Measurements from ENCODE around the gene TNIK. TPM values are rescaled to one million over a fixed set of nuclear protein-coding genes. Genes with fewer than 3 reads are reported as not detected.
A peak's percentile ranks its signal among the peaks of the same experiment; 100 is the strongest.

Gene TNIK
- total and polyA plus RNA-seq, 2 of the 13 experiments (the other 11 are each of a cell fraction or from before 2014, with no cell fraction given), result 0.15 to 0.22 TPM

DNA sequence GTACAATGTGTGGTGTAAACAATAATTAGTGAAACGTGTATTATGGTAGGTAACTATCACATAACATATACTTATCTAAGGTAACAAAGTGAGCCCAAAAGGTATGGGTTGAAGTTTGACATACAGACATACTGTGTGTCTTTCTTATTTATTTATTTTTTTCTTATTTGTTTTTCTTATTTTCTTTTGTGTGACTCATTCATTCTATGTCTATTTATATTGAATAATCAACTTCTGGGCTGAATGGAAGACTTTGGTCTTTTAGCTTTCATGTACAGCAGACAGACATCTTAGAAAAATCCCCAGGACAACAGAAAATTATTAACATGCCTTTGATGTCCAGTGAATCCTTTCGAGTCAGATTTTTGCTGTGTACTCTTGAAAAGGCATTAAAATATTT is 233.4 kb downstream of the TNIK start (continued):
- TF ChIP-seq SMARCC2 (IDR thresholded peaks at IDR 0.05) (peak; percentile 25; the same call in 1 of the 2 replicates), ZKSCAN1 (IDR thresholded peaks at IDR 0.05; ENCODE audit: low read length) (peak; percentile 95), ETS1 (CRISPR knock-in tag; IDR thresholded peaks at IDR 0.05) (no peak), FOXJ3 (CRISPR knock-in tag; IDR thresholded peaks at IDR 0.05; ENCODE audit: borderline replicate concordance) (no peak), ZNF850 (CRISPR knock-in tag; conservative IDR thresholded peaks at IDR 0.05) (no peak), ZNF180 (CRISPR knock-in tag; IDR thresholded peaks at IDR 0.05; ENCODE audit: borderline replicate concordance, low read depth) (no peak), TCF7 (IDR thresholded peaks at IDR 0.05; ENCODE audit: low read depth) (peak; percentile 88), E2F1 (CRISPR knock-in tag; IDR thresholded peaks at IDR 0.05) (no peak), DPF2 (CRISPR knock-in tag; IDR thresholded peaks at IDR 0.05; ENCODE audit: borderline replicate concordance, low read depth) (peak; percentile 13; the same call in 1 of the 2 replicates), MEIS2 (CRISPR knock-in tag; IDR thresholded peaks at IDR 0.05) (no peak), NFYC (CRISPR knock-in tag; IDR thresholded peaks at IDR 0.05) (no peak), FOXP1 (IDR thresholded peaks at IDR 0.05) (peak; percentile 31; the same call in 1 of the 2 replicates), FOXP1 (CRISPR knock-in tag; IDR thresholded peaks at IDR 0.05) (peak; percentile 49), ZNF460 (CRISPR knock-in tag; IDR thresholded peaks at IDR 0.05; ENCODE audit: borderline replicate concordance) (no peak), ZKSCAN5 (CRISPR knock-in tag; IDR thresholded peaks at IDR 0.05) (no peak), ATF7 (IDR thresholded peaks at IDR 0.05) (no peak), ATF7 (CRISPR knock-in tag; IDR thresholded peaks at IDR 0.05) (no peak), SETDB1 (CRISPR knock-in tag; IDR thresholded peaks at IDR 0.05; ENCODE audit: borderline replicate concordance) (no peak), ISL2 (CRISPR knock-in tag; IDR thresholded peaks at IDR 0.05) (peak; percentile 23; the same call in 1 of the 2 replicates)
- TF ChIP-seq, protein P1, sequence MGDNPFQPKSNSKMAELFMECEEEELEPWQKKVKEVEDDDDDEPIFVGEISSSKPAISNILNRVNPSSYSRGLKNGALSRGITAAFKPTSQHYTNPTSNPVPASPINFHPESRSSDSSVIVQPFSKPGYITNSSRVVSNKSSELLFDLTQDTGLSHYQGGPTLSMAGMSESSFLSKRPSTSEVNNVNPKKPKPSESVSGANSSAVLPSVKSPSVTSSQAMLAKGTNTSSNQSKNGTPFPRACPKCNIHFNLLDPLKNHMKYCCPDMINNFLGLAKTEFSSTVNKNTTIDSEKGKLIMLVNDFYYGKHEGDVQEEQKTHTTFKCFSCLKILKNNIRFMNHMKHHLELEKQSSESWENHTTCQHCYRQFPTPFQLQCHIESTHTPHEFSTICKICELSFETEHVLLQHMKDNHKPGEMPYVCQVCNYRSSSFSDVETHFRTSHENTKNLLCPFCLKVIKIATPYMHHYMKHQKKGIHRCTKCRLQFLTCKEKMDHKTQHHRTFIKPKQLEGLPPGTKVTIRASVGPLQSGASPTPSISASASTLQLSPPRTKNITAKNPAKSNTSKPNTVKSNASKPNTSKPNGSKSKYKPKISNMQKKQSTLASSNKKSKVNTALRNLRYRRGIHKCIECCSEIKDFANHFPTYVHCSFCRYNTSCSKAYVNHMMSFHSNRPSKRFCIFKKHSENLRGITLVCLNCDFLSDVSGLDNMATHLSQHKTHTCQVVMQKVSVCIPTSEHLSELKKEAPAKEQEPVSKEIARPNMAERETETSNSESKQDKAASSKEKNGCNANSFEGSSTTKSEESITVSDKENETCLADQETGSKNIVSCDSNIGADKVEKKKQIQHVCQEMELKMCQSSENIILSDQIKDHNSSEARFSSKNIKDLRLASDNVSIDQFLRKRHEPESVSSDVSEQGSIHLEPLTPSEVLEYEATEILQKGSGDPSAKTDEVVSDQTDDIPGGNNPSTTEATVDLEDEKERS (CRISPR knock-in tag; IDR thresholded peaks at IDR 0.05), result no peak
- TF ChIP-seq, protein P2, sequence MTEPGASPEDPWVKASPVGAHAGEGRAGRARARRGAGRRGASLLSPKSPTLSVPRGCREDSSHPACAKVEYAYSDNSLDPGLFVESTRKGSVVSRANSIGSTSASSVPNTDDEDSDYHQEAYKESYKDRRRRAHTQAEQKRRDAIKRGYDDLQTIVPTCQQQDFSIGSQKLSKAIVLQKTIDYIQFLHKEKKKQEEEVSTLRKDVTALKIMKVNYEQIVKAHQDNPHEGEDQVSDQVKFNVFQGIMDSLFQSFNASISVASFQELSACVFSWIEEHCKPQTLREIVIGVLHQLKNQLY (CRISPR knock-in tag; IDR thresholded peaks at IDR 0.05), result no peak
- TF ChIP-seq, protein P3, sequence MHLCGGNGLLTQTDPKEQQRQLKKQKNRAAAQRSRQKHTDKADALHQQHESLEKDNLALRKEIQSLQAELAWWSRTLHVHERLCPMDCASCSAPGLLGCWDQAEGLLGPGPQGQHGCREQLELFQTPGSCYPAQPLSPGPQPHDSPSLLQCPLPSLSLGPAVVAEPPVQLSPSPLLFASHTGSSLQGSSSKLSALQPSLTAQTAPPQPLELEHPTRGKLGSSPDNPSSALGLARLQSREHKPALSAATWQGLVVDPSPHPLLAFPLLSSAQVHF (CRISPR knock-in tag; IDR thresholded peaks at IDR 0.05), result no peak

Data from HepG2 (cell line).